ENCODE data around the gene ARRDC2. TPM values are rescaled to one million over a fixed set of nuclear protein-coding genes. Genes with fewer than 3 reads are reported as not detected.

ARRDC2 gene
- total RNA-seq, 1 experiment from 2014 or later = 15.5 TPM

GRCh38 chr19:18060472-18060871 lies 52.5 kb downstream of the ARRDC2 start:
- Histone ChIP-seq H3K9me2 (ENCODE audit: insufficient read depth) (no peaks in the 10 kb centered on the region), H3K79me2 (ENCODE audit: low read depth) (no peaks in the 10 kb centered on the region), H3K4me2 (no peak overlapping the region), H3K27me3 (ENCODE audit: insufficient read depth, low read depth) (no peaks in the 10 kb centered on the region), H4K20me1 (ENCODE audit: insufficient read depth) (no peaks in the 10 kb centered on the region), H2AFZ (no peak overlapping the region), H3K36me3 (ENCODE audit: low read depth) (no peaks in the 10 kb centered on the region), H3F3A (ENCODE audit: insufficient read depth, low read depth) (peaks cover 34% of the 10 kb centered on the region), H3K4me1 (replicated peaks; ENCODE audit: insufficient read depth) (no peaks in the 10 kb centered on the region; the same call in 1 of the 2 replicates), H3K9me3 (ENCODE audit: insufficient read depth, low read depth) (no peaks in the 10 kb centered on the region), H3K27ac (no peak overlapping the region), H3K4me3 (no peak overlapping the region)
- BruUV-seq (replicated peaks) = no TSS peak
- ChIA-PET CTCF (interaction anchor here (0.7 kb wide), 1 partner anchor 105 kb away, joined by 3 read pairs; no protein-coding TSS in a partner anchor), POLR2A (ENCODE audit: unreplicated experiment) (no interaction called here)
- intact Hi-C loops (cut with micrococcal nuclease; ENCODE audit: unreplicated experiment) = no loop called here
- no peak for DNase-seq
- TF ChIP-seq, protein P1, sequence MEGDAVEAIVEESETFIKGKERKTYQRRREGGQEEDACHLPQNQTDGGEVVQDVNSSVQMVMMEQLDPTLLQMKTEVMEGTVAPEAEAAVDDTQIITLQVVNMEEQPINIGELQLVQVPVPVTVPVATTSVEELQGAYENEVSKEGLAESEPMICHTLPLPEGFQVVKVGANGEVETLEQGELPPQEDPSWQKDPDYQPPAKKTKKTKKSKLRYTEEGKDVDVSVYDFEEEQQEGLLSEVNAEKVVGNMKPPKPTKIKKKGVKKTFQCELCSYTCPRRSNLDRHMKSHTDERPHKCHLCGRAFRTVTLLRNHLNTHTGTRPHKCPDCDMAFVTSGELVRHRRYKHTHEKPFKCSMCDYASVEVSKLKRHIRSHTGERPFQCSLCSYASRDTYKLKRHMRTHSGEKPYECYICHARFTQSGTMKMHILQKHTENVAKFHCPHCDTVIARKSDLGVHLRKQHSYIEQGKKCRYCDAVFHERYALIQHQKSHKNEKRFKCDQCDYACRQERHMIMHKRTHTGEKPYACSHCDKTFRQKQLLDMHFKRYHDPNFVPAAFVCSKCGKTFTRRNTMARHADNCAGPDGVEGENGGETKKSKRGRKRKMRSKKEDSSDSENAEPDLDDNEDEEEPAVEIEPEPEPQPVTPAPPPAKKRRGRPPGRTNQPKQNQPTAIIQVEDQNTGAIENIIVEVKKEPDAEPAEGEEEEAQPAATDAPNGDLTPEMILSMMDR (conservative IDR thresholded peaks at IDR 0.05) = no peak
- TF ChIP-seq EZH2 (IDR thresholded peaks at IDR 0.05; ENCODE audit: low read depth) = no peak

DNA sequence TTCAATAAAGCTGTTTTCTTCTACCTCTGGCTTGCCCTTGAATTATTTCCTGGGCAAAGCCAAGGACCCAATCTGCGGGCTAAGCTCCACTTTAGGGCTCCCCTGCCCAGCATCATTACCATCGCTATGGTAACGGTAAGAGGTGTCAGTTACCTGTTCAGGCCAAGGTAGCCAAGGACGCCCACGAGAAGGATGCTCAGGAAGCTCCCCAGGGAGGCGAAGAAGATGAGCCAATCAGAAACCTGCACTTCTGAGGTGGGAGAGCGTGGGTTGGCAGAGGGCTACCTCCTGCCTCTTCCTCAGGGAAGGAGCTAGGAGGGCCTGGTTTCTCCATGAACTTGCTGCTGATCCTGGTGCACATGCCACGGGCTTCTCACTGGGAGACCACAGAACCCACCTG lies 54.1 kb downstream of the ARRDC2 start:
- Histone ChIP-seq H3K4me1 (replicated peaks; ENCODE audit: insufficient read depth) (no peaks in the 10 kb centered on the region; the same call in 1 of the 2 replicates), H3K9me2 (ENCODE audit: insufficient read depth) (no peaks in the 10 kb centered on the region), H3K4me2 (no peak overlapping the region), H3K27ac (no peak overlapping the region), H4K20me1 (ENCODE audit: insufficient read depth) (no peaks in the 10 kb centered on the region), H3K27me3 (ENCODE audit: insufficient read depth, low read depth) (no peaks in the 10 kb centered on the region), H3K79me2 (ENCODE audit: low read depth) (no peaks in the 10 kb centered on the region), H3K36me3 (ENCODE audit: low read depth) (no peaks in the 10 kb centered on the region), H2AFZ (no peak overlapping the region), H3K9me3 (ENCODE audit: insufficient read depth, low read depth) (no peaks in the 10 kb centered on the region), H3K4me3 (no peak overlapping the region), H3F3A (ENCODE audit: insufficient read depth, low read depth) (peaks cover 37% of the 10 kb centered on the region)
- intact Hi-C loops (cut with micrococcal nuclease; ENCODE audit: unreplicated experiment) = no loop called here
- ChIA-PET CTCF (no interaction called here), POLR2A (ENCODE audit: unreplicated experiment) (no interaction called here)
- DNase-seq = no peak
- BruUV-seq (replicated peaks) = no TSS peak
- TF ChIP-seq, protein P1 (conservative IDR thresholded peaks at IDR 0.05) = no peak
- no peak for TF ChIP-seq EZH2 (IDR thresholded peaks at IDR 0.05; ENCODE audit: low read depth)

DNA sequence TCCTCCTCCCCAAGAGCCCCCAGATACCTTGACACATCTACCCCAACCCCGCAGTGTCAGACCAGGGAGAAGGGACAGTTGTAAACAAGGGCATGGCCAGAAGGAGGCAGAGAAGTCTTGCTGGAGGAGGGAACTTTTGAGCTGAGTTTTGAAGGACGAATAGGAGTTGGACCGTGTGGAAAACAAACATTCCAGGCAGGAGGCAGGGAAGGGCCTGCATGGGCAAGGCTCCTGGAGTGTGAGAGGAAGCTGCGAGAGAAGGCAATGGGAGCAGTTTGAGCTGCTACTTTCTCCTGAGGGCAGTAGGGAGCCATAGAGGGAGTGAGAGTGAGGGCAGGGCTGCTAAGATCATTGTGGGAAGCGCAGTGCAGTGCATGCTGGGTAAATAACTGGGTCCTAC lies 55.5 kb downstream of the ARRDC2 start:
- Histone ChIP-seq H2AFZ (no peak overlapping the region), H3K9me3 (ENCODE audit: insufficient read depth, low read depth) (no peaks in the 10 kb centered on the region)

More for the DNA sequence above, 55.5 kb downstream of the ARRDC2 start:
- Histone ChIP-seq H3K27me3 (ENCODE audit: insufficient read depth, low read depth) (no peaks in the 10 kb centered on the region), H3K36me3 (ENCODE audit: low read depth) (no peaks in the 10 kb centered on the region), H3K4me2 (no peak overlapping the region), H4K20me1 (ENCODE audit: insufficient read depth) (no peaks in the 10 kb centered on the region), H3F3A (ENCODE audit: insufficient read depth, low read depth) (peaks cover 28% of the 10 kb centered on the region), H3K4me3 (no peak overlapping the region), H3K4me1 (replicated peaks; ENCODE audit: insufficient read depth) (no peaks in the 10 kb centered on the region), H3K27ac (no peak overlapping the region), H3K9me2 (ENCODE audit: insufficient read depth) (no peaks in the 10 kb centered on the region), H3K79me2 (ENCODE audit: low read depth) (no peaks in the 10 kb centered on the region)
- no peak for DNase-seq
- ChIA-PET CTCF (no interaction called here), POLR2A (ENCODE audit: unreplicated experiment) (no interaction called here)
- BruUV-seq (replicated peaks) = no TSS peak
- intact Hi-C loops (cut with micrococcal nuclease; ENCODE audit: unreplicated experiment) = no loop called here
- TF ChIP-seq EZH2 (IDR thresholded peaks at IDR 0.05; ENCODE audit: low read depth) = no peak
- TF ChIP-seq, protein P1 (conservative IDR thresholded peaks at IDR 0.05) = no peak

Other genes with a start within 250 kb of the ARRDC2 start
- 47.7 and 65.9 TPM in 2 replicates for gene B3GNT3, start 213.0 kb upstream of the ARRDC2 start, total RNA-seq (2021)
- gene INSL3, start 186.7 kb upstream of the ARRDC2 start, total RNA-seq (2021) = 3.2 and 4.0 TPM in 2 replicates
- gene JAK3, start 160.2 kb upstream of the ARRDC2 start, total RNA-seq (2021) = 13.5 and 16.2 TPM in 2 replicates
- 1,887 and 2,038 TPM in 2 replicates for gene RPL18A, start 148.3 kb upstream of the ARRDC2 start, total RNA-seq (2021)
- 0.18 TPM in 1 of 2 replicates, not detected in the other for gene SLC5A5, start 136.2 kb upstream of the ARRDC2 start, total RNA-seq (2021)
- 114 and 118 TPM in 2 replicates for gene CCDC124, start 75.2 kb upstream of the ARRDC2 start, total RNA-seq (2021)
- gene KCNN1, start 41.1 kb upstream of the ARRDC2 start, total RNA-seq (2021) = 0.09 TPM in 1 of 2 replicates, not detected in the other
- 0.55 and 1.1 TPM in 2 replicates for gene IL12RB1, start 78.8 kb downstream of the ARRDC2 start, total RNA-seq (2021)
- gene MAST3, start 89.6 kb downstream of the ARRDC2 start, total RNA-seq (2021) = 14.1 and 15.8 TPM in 2 replicates
- 58.3 and 61.8 TPM in 2 replicates for gene PIK3R2, start 145.0 kb downstream of the ARRDC2 start, total RNA-seq (2021)
- gene IFI30, start 165.6 kb downstream of the ARRDC2 start, total RNA-seq (2021) = 26.1 and 35.8 TPM in 2 replicates
- 11.2 and 12.1 TPM in 2 replicates for gene MPV17L2, start 185.0 kb downstream of the ARRDC2 start, total RNA-seq (2021)
- 4.0 and 4.1 TPM in 2 replicates for gene RAB3A, start 195.9 kb downstream of the ARRDC2 start, total RNA-seq (2021)
- gene PDE4C, start 218.3 kb downstream of the ARRDC2 start, total RNA-seq (2021) = 2.2 and 3.8 TPM in 2 replicates

Data from PC-9 (cell line).